ENCODE measurements around the gene SLC16A3.
"Not testable (repeated sequence)": the region's sequence is repeated elsewhere in the genome, so short reads cannot be mapped to it uniquely, and the experiment has no call there.

Gene SLC16A3

DNA sequence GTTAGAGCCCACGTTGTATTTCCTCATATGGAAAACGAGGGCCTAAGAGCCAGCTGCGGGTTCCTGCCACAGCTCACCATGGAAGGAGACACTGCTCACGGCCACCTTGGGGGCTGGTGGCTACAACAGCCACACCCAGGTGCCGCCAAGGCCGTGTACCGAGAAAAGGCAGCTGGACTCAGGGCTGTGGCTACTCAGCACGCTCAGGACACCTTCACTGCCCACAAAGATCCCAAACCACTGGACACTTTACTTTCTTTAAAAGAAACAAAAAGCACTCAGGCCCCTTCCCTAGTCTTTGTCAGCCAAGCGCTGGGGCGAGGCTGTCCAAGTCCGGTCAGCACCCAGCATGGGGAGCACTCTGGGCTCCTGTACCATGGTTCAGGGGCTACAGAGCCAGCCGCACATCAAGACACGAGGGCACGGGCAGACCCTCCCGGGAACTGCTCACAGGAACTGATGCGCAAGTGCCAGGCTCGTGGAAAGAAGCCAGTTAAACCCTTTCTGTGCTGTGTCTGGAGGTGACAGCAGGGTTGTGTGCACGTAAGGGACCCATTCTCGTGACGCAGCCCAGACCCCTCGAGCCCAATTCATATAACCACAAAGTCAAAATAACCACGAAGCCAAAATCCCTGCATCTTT, 18.5 kb downstream of the SLC16A3 start:
- ATAC-seq (no peak), DNase-seq (no peak)

DNA sequence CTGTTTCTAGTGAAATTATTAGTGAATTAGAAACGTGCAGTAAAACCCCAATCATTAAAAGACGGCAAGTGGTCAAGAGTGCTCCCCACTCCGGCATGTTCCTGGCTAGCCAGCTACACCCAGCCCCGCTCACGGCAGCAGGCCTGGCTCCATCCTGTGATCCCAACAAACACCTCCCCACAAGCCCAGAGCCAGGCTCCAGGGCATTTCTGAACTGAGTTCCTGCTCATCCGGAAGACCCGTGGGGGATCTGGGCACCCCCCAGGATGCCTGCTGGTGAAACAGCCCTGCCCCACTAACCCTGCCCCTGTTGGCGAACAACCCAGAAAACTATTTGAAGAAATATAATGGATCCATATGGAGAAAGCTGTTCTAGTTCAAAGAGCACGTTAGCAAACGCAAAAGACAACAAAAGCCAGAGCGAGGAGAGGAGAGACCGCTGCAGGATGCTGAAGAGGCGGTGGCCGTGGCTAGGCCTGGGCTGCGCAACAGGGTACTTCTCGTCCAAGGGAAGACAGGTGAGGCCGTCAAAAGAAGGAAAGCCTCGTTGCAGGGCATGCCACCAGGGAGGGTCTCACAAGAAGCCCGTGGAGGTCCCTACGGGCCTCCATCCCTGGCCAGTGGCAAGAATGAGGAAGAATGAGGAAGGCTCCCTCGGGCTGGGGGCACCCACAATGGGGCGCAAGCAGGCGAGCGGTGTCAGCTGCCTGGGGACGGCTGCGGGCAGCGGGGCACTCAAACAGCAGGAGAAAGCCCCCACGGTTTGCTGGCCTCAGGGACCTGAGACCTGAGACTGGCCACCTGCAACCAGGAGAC, 19.2 kb downstream of the SLC16A3 start:
- ATAC-seq (no peak), DNase-seq (no peak)

DNA sequence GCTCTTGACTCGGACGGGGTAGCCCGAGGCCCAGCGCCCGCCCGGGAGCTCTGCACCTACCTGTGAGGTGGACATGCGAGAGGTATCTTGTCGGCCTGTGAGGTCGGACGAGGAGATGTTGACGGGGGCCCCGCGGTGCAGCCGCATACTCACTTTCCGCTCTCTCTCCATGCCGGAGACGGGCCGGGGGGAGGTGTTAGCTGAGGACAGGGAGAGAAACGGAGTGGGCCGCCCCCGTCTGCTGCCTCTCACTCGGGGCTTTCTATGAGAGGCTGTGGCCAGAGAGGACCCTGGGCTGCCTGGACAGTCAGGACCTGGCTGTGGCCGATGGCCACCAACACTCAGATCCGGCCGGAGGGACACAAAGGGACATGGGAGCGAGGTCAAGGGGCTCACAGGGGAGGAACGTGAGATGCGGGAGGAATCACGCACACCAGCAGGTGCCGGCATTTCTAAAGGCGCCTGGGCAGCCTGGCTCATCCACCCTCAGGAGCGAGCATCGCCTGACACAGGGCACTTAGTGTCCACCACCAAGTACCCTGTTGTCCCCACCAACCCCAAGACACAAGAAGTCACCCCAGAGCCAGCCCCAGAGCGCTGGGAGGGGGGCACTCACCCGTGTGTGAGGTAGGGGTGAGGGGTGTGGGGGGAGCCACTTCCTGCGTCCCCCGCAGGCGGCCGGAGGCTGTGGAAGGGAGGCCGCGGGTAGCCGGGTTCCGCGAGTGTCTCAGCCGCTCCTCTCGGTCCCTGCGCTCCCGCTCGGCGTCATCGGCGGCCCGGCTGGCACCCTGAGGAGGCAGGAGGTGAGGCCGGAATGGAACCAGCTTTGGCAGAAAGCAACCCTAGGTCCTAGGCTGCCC, 20.2 kb downstream of the SLC16A3 start:
- ATAC-seq (no peak), DNase-seq (no peak)

DNA sequence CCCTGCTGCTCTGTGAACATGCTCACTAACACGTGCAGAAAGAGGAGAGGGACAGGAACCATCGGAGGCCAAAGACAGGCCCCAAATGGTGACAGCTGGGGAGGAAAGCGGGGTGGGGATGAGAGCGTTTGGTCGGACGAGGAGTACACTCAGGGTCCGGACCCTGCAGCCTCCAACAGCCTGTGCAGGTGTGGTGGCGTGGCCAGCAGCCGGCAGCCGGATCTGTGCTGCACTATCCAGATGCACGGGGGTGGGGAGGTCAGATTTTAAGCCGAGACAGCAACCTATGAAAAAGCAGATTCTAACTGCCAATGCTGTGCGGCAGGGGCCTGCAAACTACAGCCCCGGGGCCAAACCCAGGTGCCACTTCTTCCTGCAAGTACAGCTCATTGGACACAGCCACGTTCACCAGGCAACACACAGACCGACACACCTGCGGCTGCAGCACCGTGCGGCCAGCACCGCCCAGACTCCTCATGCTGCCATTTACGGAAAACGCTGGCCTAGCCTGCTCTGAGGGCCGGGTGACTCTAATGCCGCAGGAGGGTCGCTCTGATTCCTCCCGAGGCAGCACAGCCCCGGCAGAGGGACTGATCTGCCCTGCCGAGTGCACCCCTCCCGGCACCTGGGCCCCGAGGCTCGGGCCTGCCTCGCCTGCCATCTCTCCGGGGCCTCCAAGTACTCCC, 21.2 kb downstream of the SLC16A3 start:
- no peak for ATAC-seq
- no peak for DNase-seq

DNA sequence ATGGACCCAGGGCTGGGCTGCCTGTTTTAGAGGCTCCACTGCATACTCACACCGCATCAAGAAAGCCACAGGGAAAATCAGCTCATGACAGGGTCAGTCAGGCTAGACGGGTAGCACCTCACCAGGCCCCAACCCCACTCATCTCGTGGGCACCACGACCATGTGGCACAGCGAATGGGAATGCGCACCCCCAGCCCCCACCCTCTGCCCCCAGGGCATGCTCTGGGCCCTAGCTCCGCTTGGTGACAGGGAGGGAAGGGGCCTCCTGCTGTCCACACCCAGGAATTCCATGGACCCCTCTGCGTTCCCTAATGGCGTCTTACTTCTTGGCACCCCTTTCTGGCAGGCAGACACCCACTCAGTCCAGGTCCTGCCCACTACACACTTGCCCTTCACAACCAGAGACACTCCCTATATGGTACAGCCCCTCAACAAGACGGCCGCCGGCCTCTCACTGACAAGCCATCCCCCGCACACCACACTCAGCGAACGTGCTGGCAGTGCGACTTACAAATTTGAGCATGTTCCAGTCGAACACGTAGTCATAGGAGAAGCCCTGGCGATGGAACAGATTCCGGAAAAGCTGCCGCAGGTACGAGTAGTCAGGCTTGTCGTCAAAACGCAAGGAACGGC, 22.1 kb downstream of the SLC16A3 start:
- no peak for DNase-seq
- no peak for ATAC-seq

DNA sequence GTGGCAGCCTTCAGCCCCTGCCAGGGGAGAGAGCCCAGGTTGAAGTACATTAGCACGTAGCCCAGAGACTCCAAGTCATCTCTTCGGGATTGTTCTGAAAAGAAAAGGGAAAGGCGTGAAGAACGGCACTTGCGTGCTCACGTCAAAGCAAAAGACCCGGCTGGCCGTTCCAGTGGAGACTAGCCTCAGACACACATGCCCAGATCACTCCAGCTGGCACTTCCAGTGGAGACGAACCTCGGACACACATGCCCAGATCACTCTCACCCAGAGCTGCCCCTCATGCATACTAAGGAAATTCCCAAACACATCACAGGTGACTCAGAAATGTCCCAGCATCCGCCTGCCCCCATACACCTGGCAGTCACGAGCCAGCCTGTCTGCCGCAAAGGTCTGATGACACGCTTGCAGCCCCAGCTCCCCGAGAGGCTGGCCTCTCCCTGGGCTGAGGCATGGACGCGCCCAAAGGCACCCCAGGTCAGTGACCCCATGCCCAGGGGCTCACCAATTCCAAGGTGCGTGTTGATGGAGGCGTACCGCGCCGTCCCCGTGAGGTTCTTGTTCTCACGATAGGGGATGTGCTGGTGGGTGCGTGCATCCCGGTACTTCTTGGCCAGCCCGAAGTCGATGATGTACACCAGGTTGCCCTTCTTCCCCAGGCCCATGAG, 23.8 kb downstream of the SLC16A3 start:
- DNase-seq = no peak
- no peak for ATAC-seq

DNA sequence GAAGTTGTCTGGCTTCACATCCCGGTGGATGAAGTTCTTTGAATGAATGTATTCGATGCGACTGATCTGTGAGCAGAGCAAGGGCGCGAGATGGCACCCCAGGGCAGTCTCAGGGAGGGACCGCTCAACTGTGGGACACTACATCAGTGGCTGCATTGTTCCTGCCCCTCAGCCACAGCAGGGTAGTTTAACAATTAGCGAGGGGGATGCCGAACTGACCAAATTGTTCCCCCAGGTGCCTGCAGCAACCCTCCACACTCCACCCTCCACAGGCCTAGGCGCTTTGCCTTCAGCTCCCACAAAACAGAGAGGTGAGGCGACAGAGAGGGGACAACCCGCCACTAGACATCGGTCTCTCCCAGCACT, 24.3 kb downstream of the SLC16A3 start:
- no peak for DNase-seq

DNA sequence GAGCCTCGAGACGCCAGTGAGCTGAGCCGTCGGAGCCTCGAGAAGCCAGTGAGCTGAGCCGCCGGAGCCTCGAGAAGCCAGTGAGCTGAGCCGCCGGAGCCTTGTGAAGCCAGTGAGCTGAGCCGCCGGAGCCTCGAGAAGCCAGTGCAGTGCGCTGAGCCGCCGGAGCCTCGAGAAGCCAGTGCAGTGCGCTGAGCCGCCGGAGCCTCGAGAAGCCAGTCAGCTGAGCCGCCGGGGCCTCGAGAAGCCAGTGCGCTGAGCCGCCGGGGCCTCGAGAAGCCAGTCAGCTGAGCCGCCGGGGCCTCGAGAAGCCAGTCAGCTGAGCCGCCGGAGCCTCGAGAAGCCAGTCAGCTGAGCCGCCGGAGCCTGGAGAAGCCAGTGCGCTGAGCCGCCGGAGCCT, 25.3 kb downstream of the SLC16A3 start:
- DNase-seq, ATAC-seq: not testable (repeated sequence)

More for the DNA sequence above, 24.3 kb downstream of the SLC16A3 start:
- ATAC-seq = no peak

DNA sequence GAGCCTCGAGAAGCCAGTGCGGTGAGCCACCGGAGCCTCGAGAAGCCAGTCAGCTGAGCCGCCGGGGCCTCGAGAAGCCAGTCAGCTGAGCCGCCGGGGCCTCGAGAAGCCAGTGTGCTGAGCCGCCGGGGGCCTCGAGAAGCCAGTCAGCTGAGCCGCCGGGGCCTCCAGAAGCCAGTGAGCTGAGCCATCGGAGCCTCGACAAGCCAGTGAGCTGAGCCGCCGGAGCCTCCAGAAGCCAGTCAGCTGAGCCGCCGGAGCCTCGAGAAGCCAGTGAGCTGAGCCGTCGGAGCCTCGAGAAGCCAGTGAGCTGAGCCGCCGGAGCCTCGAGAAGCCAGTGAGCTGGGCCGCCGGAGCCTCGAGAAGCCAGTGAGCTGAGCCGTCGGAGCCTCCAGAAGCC, 25.9 kb downstream of the SLC16A3 start:
- ATAC-seq, DNase-seq: not testable (repeated sequence)

DNA sequence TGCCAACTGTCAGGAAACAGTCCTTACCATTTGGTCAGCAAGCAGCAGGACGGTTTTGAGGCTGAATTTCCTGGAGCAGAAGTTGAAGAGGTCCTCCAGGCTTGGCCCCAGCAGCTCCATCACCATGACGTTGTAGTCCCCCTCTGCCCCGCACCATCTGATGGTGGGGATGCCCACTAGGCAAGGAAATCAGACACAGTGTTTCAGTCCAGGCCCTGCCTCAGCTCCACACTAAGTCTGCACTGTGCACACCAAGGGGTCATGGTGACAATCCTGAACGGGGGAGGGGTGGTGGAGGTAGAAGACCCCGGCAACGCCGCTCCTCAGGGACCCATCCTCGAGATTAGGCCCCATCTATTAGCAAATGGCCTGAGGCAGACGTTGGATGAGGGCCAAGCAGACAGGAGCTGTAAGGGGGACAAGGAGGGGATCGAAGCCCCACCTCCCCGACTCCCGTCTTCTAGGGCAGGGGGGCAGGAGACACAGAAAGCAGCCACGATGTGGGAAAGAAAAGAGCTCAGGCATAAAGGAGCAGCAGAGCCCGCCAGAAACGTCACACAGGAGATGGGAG, 26.6 kb downstream of the SLC16A3 start:
- DNase-seq = no peak
- ATAC-seq = no peak

DNA sequence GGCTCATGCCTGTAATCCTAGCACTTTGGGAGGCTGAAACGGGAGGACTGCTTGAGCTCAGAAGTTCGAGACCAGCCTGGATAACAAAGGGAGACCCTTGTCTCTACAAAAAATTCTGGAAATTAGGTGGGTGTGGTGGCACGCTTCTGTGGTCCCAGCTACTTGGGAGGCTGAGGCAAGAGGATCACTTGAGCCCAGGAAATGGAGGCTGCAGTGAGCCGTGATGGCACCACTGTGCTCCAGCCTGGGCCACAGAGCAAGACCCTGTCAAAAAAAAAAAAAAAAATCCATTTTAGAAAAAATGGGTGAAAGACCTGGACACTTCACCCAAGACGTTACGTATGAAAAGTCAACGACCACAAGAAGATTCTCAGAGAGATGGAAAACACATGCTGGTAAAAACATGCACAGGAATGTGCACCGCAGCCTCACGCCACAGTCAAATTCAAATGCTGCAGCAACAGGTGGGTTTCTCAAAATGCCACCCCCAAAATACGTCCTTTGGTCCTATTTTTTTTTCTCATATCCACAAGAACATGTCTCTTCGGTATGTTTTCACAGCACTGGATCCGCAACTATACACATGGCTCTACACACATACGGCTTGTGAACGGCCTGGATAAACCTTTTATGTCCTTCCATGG, 27.5 kb downstream of the SLC16A3 start:
- no peak for ATAC-seq

DNA sequence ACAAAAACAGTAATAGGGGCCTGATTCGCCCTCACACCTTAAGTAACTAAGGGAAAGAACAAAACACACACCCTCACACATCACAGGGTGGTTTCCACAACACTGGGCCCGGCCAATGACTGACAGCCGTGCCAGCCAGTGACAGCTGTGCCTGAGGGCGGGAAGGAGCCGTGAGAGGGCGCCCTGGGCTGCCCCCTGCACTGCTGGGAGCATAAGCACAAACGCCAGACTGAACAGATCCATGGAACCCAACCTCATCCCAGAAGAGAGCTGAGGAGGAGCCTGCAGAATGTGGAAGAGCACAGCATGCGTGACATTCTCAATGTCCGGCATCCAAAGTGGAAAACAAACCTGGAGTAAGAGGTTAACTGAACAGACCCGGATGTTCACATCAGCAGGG, 28.6 kb downstream of the SLC16A3 start:
- peak; percentile 78 for DNase-seq
- ATAC-seq = peak; percentile 95

More for the DNA sequence above, 27.5 kb downstream of the SLC16A3 start:
- DNase-seq = no peak

DNA sequence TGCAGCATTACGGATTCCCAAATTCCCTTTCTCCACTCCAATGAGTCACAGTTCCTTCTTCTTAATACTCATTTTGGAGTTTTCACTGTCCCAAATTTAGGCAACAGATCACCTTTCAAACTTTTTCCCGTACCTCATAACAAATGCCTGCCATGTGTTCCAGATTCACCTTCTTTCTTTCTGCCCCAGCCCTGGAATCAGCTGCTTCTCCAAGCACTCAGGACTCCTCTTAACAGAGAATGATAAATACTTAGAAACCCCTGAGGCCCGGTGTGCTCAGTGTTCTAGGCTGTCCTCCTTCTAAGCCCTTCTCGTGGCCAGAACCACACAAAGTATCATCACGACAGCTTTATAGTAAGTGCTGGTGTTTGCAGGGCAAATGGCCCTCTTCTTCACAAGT, 29.7 kb downstream of the SLC16A3 start:
- DNase-seq = no peak
- no peak for ATAC-seq

DNA sequence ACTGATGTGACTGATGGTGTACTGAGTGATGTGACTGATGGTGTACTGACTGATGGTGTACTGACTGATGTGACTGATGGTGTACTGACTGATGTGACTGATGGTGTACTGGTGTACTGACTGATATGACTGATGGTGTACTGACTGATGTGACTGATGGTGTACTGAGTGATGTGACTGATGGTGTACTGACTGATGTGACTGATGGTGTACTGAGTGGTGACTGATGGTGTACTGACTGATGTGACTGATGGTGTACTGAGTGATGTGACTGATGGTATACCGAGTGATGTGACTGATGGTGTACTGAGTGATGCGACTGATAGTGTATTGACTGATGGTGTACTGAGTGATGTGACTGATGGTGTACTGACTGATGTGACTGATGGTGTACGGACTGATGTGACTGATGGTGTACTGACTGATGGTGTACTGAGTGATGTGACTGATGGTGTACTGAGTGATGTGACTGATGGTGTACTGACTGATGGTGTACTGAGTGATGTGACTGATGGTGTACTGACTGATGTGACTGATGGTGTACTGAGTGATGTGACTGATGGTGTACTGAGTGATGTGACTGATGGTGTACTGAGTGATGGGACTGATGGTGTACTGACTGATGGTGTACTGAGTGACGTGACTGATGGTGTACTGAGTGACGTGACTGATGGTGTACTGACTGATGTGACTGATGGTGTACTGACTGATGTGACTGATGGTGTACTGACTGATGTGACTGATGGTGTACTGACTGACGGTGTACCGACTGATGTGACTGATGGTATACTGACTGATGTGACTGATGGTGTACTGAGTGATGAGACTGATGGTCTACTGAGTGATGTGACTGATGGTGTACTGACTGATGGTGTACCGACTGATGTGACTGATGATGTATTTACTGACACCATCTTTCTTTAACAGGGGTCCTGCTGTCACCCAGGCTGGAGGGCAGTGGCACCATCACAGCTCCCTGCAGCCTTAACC, 31.4 kb downstream of the SLC16A3 start:
- ATAC-seq, DNase-seq: not testable (repeated sequence)

DNA sequence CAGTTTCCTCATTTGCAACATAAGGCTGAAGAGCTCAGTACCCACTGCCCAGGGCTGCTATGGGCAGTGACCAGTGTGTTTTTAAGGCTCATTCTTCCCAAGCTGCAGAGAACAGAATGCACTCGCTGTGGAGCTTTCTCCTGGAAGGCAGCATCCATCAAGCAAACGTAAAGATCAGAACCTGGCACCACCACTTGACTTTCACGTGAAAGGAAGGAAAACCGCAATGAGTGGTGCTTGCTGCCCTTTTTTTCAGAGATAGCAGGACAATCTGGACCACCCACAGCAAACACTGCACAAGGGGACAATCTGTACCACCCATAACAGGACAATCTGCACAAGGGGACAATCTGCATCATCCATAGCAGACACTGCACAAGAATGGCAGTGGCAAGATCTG, 33.5 kb downstream of the SLC16A3 start:
- ATAC-seq (no peak), DNase-seq (no peak)

DNA sequence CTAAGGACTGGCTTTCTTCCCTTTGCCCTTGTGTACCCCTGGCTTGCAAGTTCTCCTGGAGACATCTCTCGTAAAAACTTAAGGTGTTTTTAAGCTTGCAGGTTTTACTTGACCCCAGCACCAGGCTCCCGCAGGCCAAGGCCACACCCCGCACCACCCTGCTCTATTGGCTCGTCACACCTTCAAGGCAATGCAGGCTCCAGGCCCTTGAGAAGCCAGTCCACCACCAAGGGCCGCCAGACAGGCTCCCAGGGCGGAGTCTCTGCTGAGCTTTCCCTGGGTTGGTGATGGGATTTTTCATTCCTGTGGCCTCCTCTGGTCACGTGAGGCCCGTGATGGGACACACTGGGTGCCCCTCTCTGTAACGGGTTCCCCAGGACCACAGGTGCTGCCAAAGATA, 34.8 kb downstream of the SLC16A3 start:
- DNase-seq = no peak
- no peak for ATAC-seq

DNA sequence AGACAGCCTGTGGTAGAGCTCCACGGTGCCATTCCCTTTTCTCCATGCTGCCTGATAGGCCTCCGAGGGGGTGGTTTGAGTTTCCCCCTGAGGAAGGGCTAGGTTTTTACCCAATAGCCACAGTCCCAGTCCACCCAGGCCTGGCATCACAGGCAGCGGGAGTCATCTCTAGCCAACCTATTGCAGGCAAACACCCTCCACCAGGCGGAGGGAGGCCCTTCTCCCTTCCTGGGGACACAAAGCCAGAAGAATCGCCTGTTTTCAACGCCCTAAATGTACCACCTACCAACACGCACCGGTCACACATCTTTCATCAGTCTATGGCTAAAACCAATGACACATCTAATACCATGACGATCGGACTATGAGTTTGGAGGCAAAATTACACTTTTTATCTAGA, 37.3 kb downstream of the SLC16A3 start:
- no peak for ATAC-seq
- no peak for DNase-seq

DNA sequence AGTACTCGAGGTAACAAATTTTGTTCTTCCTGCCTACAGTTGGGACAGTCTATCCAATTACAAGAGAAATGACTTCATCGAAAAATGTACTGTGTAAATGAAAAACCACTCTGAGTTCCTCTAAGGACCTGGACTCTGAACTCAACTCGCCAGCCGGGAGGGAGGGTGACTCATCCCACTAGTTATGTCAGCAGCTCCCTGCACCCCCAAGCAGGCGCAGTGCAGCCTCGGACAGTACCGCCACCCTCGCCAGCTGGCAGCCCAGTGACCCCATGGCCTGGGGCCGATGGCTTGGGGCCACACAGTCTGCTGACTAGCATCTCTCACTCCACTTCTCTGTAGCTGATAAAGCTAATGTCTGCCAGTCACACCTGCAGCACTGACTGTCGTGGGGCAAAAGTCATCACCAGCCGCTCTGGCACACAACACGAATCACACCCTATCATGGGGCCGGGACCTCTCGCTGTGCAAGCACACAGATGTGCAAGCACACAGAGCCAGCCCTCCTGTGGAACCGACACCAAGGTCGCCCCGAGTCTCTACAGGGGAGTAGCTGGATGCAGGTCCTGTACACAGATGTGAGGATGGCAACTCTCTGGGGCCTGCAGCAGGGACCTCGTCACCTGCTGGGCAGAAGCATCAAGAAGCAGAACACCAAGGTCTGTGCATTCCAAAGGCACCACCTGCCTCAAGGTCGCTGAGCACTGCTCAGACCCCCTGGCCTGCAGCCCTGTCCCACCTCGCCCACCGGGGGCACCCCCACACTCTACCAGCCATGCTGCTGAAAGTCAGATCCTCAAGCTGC, 38.9 kb downstream of the SLC16A3 start:
- DNase-seq = peak; percentile 51
- peak; percentile 56 for ATAC-seq

Data from stimulated activated naive CD8-positive, alpha-beta T cell treated with anti-CD3 and anti-CD28 coated beads, Interleukin-15, Interleukin-2, amounts not matched to agents 100 U/mL and 50 U/mL, for 24 hours (primary cell).